Measurements from ENCODE around the gene ARHGAP8.

The ARHGAP8 gene

DNA sequence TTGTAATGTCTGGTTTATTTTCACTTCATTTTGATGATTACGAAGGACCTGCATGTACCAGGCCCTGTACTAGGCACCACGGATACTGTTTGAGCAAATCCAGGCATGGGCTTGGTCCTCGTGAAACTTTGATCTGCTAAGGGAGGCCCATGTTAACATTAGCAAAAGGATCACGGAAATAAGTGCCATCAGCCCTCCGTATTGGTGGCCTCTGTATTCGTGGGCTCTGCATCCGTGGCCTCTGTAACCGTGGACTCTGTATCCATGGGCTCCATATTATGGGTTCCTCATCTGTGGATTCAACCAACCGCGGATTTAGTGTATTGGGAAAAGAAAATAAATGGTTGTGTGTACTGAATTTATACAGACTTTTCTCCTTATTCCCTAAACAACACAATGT is 8.7 kb downstream of the ARHGAP8 start:
- in situ Hi-C loops (cut with MboI; ENCODE audit: low sequenced_read_pairs, unreplicated experiment), result no loop called here
- DNase-seq (ENCODE audit: low spot score), result no peak
- TF ChIP-seq, protein P1, sequence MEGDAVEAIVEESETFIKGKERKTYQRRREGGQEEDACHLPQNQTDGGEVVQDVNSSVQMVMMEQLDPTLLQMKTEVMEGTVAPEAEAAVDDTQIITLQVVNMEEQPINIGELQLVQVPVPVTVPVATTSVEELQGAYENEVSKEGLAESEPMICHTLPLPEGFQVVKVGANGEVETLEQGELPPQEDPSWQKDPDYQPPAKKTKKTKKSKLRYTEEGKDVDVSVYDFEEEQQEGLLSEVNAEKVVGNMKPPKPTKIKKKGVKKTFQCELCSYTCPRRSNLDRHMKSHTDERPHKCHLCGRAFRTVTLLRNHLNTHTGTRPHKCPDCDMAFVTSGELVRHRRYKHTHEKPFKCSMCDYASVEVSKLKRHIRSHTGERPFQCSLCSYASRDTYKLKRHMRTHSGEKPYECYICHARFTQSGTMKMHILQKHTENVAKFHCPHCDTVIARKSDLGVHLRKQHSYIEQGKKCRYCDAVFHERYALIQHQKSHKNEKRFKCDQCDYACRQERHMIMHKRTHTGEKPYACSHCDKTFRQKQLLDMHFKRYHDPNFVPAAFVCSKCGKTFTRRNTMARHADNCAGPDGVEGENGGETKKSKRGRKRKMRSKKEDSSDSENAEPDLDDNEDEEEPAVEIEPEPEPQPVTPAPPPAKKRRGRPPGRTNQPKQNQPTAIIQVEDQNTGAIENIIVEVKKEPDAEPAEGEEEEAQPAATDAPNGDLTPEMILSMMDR (IDR thresholded peaks at IDR 0.05; ENCODE audit: borderline replicate concordance, control extremely low read depth, extremely low read depth, insufficient read depth, missing control alignments), result no peak

DNA sequence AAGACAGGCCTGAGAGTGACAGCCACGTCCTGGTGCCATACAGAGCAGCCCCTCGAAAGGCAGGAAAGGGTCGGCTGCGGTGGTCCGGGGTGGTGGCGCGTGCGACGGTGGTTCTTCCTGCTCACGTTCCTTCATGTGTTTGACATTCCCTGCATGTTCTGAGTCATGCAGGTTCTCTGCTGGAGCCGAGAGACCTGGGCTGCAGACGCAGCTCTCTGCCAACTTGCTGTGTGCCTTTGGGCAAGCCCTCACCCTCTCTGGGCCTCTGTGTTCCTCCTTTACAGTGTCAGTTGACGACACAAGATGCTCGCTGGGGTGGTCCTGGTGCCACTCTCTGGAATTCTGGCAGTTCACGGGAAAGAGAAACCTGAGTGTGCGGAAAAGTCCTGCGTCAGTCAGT is 12.0 kb downstream of the ARHGAP8 start:
- no peak for DNase-seq (ENCODE audit: low spot score)
- TF ChIP-seq, protein P1 (IDR thresholded peaks at IDR 0.05; ENCODE audit: borderline replicate concordance, control extremely low read depth, extremely low read depth, insufficient read depth, missing control alignments), result no peak
- in situ Hi-C loops (cut with MboI; ENCODE audit: low sequenced_read_pairs, unreplicated experiment), result no loop called here

DNA sequence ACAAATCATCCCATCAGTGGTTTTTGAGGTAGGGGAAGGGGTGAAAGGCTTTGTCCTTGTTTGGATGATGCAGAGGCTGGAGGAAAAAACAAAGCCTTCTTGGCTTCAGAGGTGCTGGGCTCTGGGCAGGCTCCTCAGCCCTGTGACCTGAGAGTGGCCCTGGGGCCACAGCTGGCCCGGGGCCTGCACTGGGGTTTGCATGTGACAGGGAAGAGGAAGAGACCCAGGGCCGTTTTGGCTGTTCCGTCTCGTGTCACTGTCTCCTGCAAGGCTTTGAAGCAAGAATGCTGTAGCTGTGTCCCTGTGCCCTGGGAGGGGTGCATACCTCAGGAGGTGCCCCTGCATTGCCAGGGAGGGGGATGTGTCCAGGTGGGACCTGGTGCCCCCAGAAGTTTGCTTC is 12.6 kb downstream of the ARHGAP8 start:
- in situ Hi-C loops (cut with MboI; ENCODE audit: low sequenced_read_pairs, unreplicated experiment), result no loop called here
- TF ChIP-seq, protein P1 (IDR thresholded peaks at IDR 0.05; ENCODE audit: borderline replicate concordance, control extremely low read depth, extremely low read depth, insufficient read depth, missing control alignments), result no peak
- no peak for DNase-seq (ENCODE audit: low spot score)

DNA sequence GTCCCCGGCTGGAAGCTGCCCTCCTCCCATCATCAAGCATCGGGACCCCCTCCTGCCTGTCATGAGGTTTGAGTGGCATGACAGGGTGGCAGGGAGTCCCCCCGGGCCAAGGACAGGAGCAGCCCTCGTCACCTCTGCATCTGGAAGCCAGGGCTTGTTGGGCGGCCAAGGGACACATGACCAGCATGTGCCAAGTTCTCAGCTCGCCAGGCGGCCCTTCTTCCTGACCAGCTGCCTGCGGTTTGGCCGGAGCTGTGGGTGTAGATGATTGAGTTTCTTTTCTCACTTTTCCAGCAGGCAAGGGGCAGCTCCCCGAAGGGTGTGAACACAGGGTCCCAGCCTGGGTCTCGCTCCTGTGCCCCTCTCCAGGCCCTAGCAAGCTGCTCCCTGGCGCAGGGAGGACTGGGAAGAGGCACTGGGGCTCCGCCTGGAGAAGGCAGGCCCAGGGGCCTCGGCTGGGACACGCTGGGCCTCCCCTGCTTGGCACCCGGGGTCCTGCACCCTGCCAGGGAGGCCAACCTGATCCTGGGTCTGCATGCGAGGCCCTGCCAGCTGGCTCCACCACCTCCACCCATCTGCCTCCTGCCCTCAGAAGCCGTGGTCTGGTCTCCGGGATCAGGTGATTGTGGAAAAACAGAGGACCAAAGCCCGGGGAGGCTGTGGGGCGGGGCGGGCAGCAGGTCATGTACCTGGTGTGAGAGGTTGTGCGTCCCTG is 13.4 kb downstream of the ARHGAP8 start:
- DNase-seq (ENCODE audit: low spot score), result no peak
- TF ChIP-seq, protein P1 (IDR thresholded peaks at IDR 0.05; ENCODE audit: borderline replicate concordance, control extremely low read depth, extremely low read depth, insufficient read depth, missing control alignments), result no peak
- in situ Hi-C loops (cut with MboI; ENCODE audit: low sequenced_read_pairs, unreplicated experiment), result no loop called here

DNA sequence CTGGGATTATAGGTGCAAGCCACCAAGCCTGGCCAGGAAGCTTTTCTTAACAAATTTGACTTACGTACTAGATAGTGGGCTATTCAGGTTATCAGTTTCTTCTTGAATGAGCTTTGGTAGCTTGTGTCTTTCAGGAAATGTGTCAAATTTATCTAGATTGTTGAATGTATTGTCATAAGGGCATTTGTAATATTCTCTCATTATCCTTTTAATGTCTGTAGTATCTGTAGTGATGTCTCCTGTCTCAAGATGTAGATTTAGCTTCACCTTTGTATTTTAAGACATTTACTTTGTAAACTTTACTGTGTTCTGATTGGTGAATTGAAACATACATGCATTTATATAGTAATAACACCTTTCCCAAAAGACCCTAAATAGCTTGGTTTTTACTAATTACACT is 20.7 kb downstream of the ARHGAP8 start:
- in situ Hi-C loops (cut with MboI; ENCODE audit: low sequenced_read_pairs, unreplicated experiment), result no loop called here
- TF ChIP-seq, protein P1 (IDR thresholded peaks at IDR 0.05; ENCODE audit: borderline replicate concordance, control extremely low read depth, extremely low read depth, insufficient read depth, missing control alignments), result no peak
- no peak for DNase-seq (ENCODE audit: low spot score)

DNA sequence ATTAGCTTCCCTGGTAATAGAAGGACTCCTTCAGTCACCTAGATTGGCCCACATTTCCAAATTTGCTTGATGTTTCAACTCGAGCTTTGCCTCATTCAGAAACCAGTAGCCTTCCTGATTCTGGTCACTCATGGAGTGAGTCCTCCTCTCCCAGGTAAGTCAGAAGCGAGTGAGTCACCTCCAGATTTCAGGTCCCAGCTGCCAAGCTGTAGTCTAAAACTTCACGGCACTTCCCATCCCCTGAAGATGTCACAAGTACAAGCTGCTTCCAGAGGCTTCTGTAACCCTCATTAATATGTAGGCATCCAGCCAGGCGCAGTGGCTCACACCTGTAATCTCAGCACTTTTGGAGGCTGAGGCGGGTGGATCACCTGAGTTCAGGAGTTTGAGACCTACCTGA is 23.5 kb downstream of the ARHGAP8 start:
- TF ChIP-seq, protein P1 (IDR thresholded peaks at IDR 0.05; ENCODE audit: borderline replicate concordance, control extremely low read depth, extremely low read depth, insufficient read depth, missing control alignments), result no peak
- in situ Hi-C loops (cut with MboI; ENCODE audit: low sequenced_read_pairs, unreplicated experiment), result no loop called here
- no peak for DNase-seq (ENCODE audit: low spot score)
